Stimulated activated naive B cell treated with anti-CD40 and anti-IgM and Interleukin-4, amounts not matched to agents 10 μg/mL and 1 μg/mL and 100 μg/mL, for 72 hours (primary cell): Measurements from ENCODE around the gene TMEM243.

Source experiments
- ATAC-seq, 2 donors: fragments of 150-1000 bp; cut with Tn5 transposase; replicated peaks; 2 replicates each; pipeline ENCODE4 v1.10.0; 2021; ENCODE audit warnings: moderate library complexity in 1 of 2
- DNase-seq: peaks from one replicate; pipeline ENCODE4 v3.0.0; 2021
- H3K27ac Mint-ChIP-seq: one replicate; pipeline ENCODE4 v1.8.0; 2022; ENCODE audit warnings: mild to moderate bottlenecking, mixed read lengths
- H3K27me3 Mint-ChIP-seq, 2 donors: one replicate each; pipeline ENCODE4 v1.8.0; 2022; ENCODE audit warnings: mixed read lengths in 2 of 2
- H3K36me3 Mint-ChIP-seq, 2 donors: one replicate each; pipeline ENCODE4 v1.8.0; 2022; ENCODE audit warnings: mixed read lengths in 2 of 2, mild to moderate bottlenecking in 1 of 2
- H3K4me1 Mint-ChIP-seq, 2 donors: one replicate each; pipeline ENCODE4 v1.8.0; 2022; ENCODE audit warnings: mixed read lengths in 2 of 2, mild to moderate bottlenecking in 1 of 2
- H3K4me3 Mint-ChIP-seq, 2 donors: one replicate each; pipeline ENCODE4 v1.8.0; 2022; ENCODE audit warnings: mild to moderate bottlenecking in 2 of 2, mixed read lengths in 2 of 2, moderate library complexity in 1 of 2
- H3K9me3 Mint-ChIP-seq, 2 donors: one replicate each; pipeline ENCODE4 v1.8.0; 2022; ENCODE audit warnings: mixed read lengths in 2 of 2, mild to moderate bottlenecking in 1 of 2

TMEM243 gene

GRCh38 chr7:87164433-87164832 lies 55.1 kb downstream of the TMEM243 start:
- no peak for DNase-seq
- Mint-ChIP-seq H3K9me3 (no peaks in the 10 kb centered on the region), H3K4me3 (no peak overlapping the region), H3K4me1 (peaks cover 7 to 11% of the 10 kb centered on the region in 2 donors), H3K27ac (no peak overlapping the region), H3K36me3 (peaks cover 24 to 39% of the 10 kb centered on the region in 2 donors), H3K27me3 (no peaks in the 10 kb centered on the region)
- no peak for ATAC-seq

- H3K27ac Mint-ChIP-seq: no peak overlapping the region
- H3K4me1 Mint-ChIP-seq: peaks cover 17 to 33% of the 10 kb centered on the region in 2 donors
- ATAC-seq (no peak), DNase-seq (no peak)
- H3K36me3 Mint-ChIP-seq: peaks cover 6 to 27% of the 10 kb centered on the region in 2 donors
- no peaks in the 10 kb centered on the region for H3K9me3 Mint-ChIP-seq
- H3K4me3 Mint-ChIP-seq: no peak overlapping the region
- no peaks in the 10 kb centered on the region for H3K27me3 Mint-ChIP-seq
Measured at GRCh38 chr7:87159538-87159937, 60.0 kb downstream of the TMEM243 start.

- Mint-ChIP-seq H3K4me1 (peaks cover 18 to 41% of the 10 kb centered on the region in 2 donors), H3K4me3 (no peak overlapping the region), H3K9me3 (no peaks in the 10 kb centered on the region), H3K27me3 (no peaks in the 10 kb centered on the region), H3K36me3 (peaks cover 2 to 21% of the 10 kb centered on the region in 2 donors), H3K27ac (no peak overlapping the region)
- DNase-seq: no peak
- ATAC-seq: no peak
Measured at GRCh38 chr7:87156709-87157108, 62.8 kb downstream of the TMEM243 start.

GRCh38 chr7:87155788-87156187 lies 63.7 kb downstream of the TMEM243 start:
- Mint-ChIP-seq H3K9me3 (no peaks in the 10 kb centered on the region), H3K27me3 (no peaks in the 10 kb centered on the region), H3K4me3 (peak overlapping the region; percentile 50 to 61), H3K27ac (no peak overlapping the region), H3K4me1 (peaks cover 18 to 44% of the 10 kb centered on the region in 2 donors), H3K36me3 (peaks cover 2 to 21% of the 10 kb centered on the region in 2 donors)
- DNase-seq (no peak), ATAC-seq (no peak)

GRCh38 chr7:87154569-87154968 lies 65.0 kb downstream of the TMEM243 start:
- no peak overlapping the region for H3K27ac Mint-ChIP-seq
- peaks cover 14 to 37% of the 10 kb centered on the region in 2 donors for H3K4me1 Mint-ChIP-seq
- DNase-seq (no peak), ATAC-seq (no peak)
- no peaks in the 10 kb centered on the region for H3K9me3 Mint-ChIP-seq
- no peaks in the 10 kb centered on the region for H3K27me3 Mint-ChIP-seq
- H3K4me3 Mint-ChIP-seq: peak overlapping the region; percentile 87 to 89
- peaks cover 2 to 15% of the 10 kb centered on the region in 2 donors for H3K36me3 Mint-ChIP-seq

- DNase-seq (no peak), ATAC-seq (no peak)
- peaks cover 2 to 15% of the 10 kb centered on the region in 2 donors for H3K36me3 Mint-ChIP-seq
- no peaks in the 10 kb centered on the region for H3K9me3 Mint-ChIP-seq
- H3K27me3 Mint-ChIP-seq: no peaks in the 10 kb centered on the region
- H3K27ac Mint-ChIP-seq: no peak overlapping the region
- H3K4me1 Mint-ChIP-seq: peaks cover 12 to 37% of the 10 kb centered on the region in 2 donors
- peak overlapping the region; percentile 87 to 89 for H3K4me3 Mint-ChIP-seq
Measured at GRCh38 chr7:87154166-87154565, 65.4 kb downstream of the TMEM243 start.

- Mint-ChIP-seq H3K27ac (peak overlapping the region; percentile 95), H3K9me3 (no peaks in the 10 kb centered on the region), H3K4me3 (peak overlapping the region; percentile 87 to 89), H3K4me1 (peaks cover 12 to 37% of the 10 kb centered on the region in 2 donors), H3K36me3 (peaks cover 2 to 15% of the 10 kb centered on the region in 2 donors), H3K27me3 (no peaks in the 10 kb centered on the region)
- DNase-seq (peak; percentile 14), ATAC-seq (peak; percentile 35 to 36)
Measured at GRCh38 chr7:87152897-87153641, 66.5 kb downstream of the TMEM243 start.

GRCh38 chr7:87152112-87152896 lies 67.2 kb downstream of the TMEM243 start, which contains the start of gene DMTF1:
TSS of gene DMTF1 (plus strand) at chr7:87152453. CDS start at chr7:87164942, 12,489 bp downstream.
- H3K27ac Mint-ChIP-seq: peak within 1 kb of the TSS; percentile 95
- DNase-seq (peak; percentile 84), ATAC-seq (peak; percentile 84 to 88)
- H3K4me3 Mint-ChIP-seq: peak within 1 kb of the TSS; percentile 87 to 89
- peaks cover 2 to 15% of the 10 kb centered on the region in 2 donors for H3K36me3 Mint-ChIP-seq
- H3K4me1 Mint-ChIP-seq: peaks cover 12 to 31% of the 10 kb centered on the region in 2 donors
- no peaks in the 10 kb centered on the region for H3K27me3 Mint-ChIP-seq
- H3K9me3 Mint-ChIP-seq: no peaks in the 10 kb centered on the region

- ATAC-seq: peak; percentile 46 to 51
- H3K9me3 Mint-ChIP-seq: no peaks in the 10 kb centered on the region
- peak overlapping the region; percentile 95 for H3K27ac Mint-ChIP-seq
- no peak for DNase-seq
- peaks cover 10 to 26% of the 10 kb centered on the region in 2 donors for H3K4me1 Mint-ChIP-seq
- H3K27me3 Mint-ChIP-seq: no peaks in the 10 kb centered on the region
- H3K4me3 Mint-ChIP-seq: peak overlapping the region; percentile 87 to 89
- H3K36me3 Mint-ChIP-seq: peaks cover 2 to 12% of the 10 kb centered on the region in 2 donors
Measured at GRCh38 chr7:87151729-87152111, 67.8 kb downstream of the TMEM243 start.

GRCh38 chr7:87151002-87151728 lies 68.4 kb downstream of the TMEM243 start:
- ATAC-seq: no peak

GRCh38 chr7:87148332-87148955 lies 71.1 kb downstream of the TMEM243 start:
- H3K36me3 Mint-ChIP-seq: no peaks in the 10 kb centered on the region
- no peak overlapping the region for H3K4me3 Mint-ChIP-seq
- no peaks in the 10 kb centered on the region for H3K9me3 Mint-ChIP-seq
- DNase-seq (no peak), ATAC-seq (no peak)
- no peaks in the 10 kb centered on the region for H3K27me3 Mint-ChIP-seq
- H3K4me1 Mint-ChIP-seq: peaks cover 8 to 23% of the 10 kb centered on the region in 2 donors
- H3K27ac Mint-ChIP-seq: no peak overlapping the region

More at GRCh38 chr7:87151002-87151728, 68.4 kb downstream of the TMEM243 start:
- Mint-ChIP-seq H3K4me1 (peaks cover 10 to 25% of the 10 kb centered on the region in 2 donors), H3K27ac (peak overlapping the region; percentile 95), H3K9me3 (no peaks in the 10 kb centered on the region), H3K4me3 (peak overlapping the region; percentile 87 to 89), H3K36me3 (peaks cover 2 to 12% of the 10 kb centered on the region in 2 donors), H3K27me3 (no peaks in the 10 kb centered on the region)
- no peak for DNase-seq

GRCh38 chr7:87147500-87147899 lies 72.0 kb downstream of the TMEM243 start:
- Mint-ChIP-seq H3K4me3 (no peak overlapping the region), H3K9me3 (no peaks in the 10 kb centered on the region), H3K27me3 (no peaks in the 10 kb centered on the region), H3K36me3 (no peaks in the 10 kb centered on the region), H3K4me1 (peaks cover 8 to 24% of the 10 kb centered on the region in 2 donors), H3K27ac (no peak overlapping the region)
- ATAC-seq (no peak), DNase-seq (no peak)

GRCh38 chr7:87146740-87147386 lies 72.7 kb downstream of the TMEM243 start:
- H3K27me3 Mint-ChIP-seq: no peaks in the 10 kb centered on the region
- no peak for ATAC-seq
- no peak for DNase-seq
- H3K4me3 Mint-ChIP-seq: no peak overlapping the region
- no peaks in the 10 kb centered on the region for H3K36me3 Mint-ChIP-seq
- no peaks in the 10 kb centered on the region for H3K9me3 Mint-ChIP-seq
- peaks cover 8 to 22% of the 10 kb centered on the region in 2 donors for H3K4me1 Mint-ChIP-seq
- H3K27ac Mint-ChIP-seq: no peak overlapping the region
